ENCODE data around the gene NUAK1.

The NUAK1 gene

GRCh38 chr12:106062693-106063092 is 76.1 kb downstream of the NUAK1 start:
- no peak for DNase-seq (ENCODE audit: low spot score)

- no peak for DNase-seq (ENCODE audit: low spot score)
Measured at GRCh38 chr12:106058256-106059182, 80.2 kb downstream of the NUAK1 start.

- DNase-seq (ENCODE audit: low spot score): no peak
Measured at GRCh38 chr12:106054049-106054448, 84.7 kb downstream of the NUAK1 start.

- DNase-seq (ENCODE audit: low spot score): no peak
Measured at GRCh38 chr12:106051853-106052531, 86.8 kb downstream of the NUAK1 start.

- DNase-seq (ENCODE audit: low spot score): no peak
Measured at GRCh38 chr12:106049546-106049945, 89.2 kb downstream of the NUAK1 start.

- no peak for DNase-seq (ENCODE audit: low spot score)
Measured at GRCh38 chr12:106049105-106049504, 89.6 kb downstream of the NUAK1 start.

GRCh38 chr12:106048676-106049075 is 90.1 kb downstream of the NUAK1 start:
- DNase-seq (ENCODE audit: low spot score): no peak

- no peak for DNase-seq (ENCODE audit: low spot score)
Measured at GRCh38 chr12:106048016-106048415, 90.7 kb downstream of the NUAK1 start.

GRCh38 chr12:106046947-106047346 is 91.8 kb downstream of the NUAK1 start:
- no peak for DNase-seq (ENCODE audit: low spot score)

GRCh38 chr12:106046301-106046846 is 92.4 kb downstream of the NUAK1 start:
- no peak for DNase-seq (ENCODE audit: low spot score)

GRCh38 chr12:106045251-106045674 is 93.5 kb downstream of the NUAK1 start:
- no peak for DNase-seq (ENCODE audit: low spot score)

GRCh38 chr12:106044773-106045172 is 94.0 kb downstream of the NUAK1 start:
- no peak for DNase-seq (ENCODE audit: low spot score)

- DNase-seq (ENCODE audit: low spot score): no peak
Measured at GRCh38 chr12:106042037-106042436, 96.7 kb downstream of the NUAK1 start.

- no peak for DNase-seq (ENCODE audit: low spot score)
Measured at GRCh38 chr12:106040521-106040920, 98.2 kb downstream of the NUAK1 start.

- no peak for DNase-seq (ENCODE audit: low spot score)
Measured at GRCh38 chr12:106039646-106040404, 98.9 kb downstream of the NUAK1 start.

- no peak for DNase-seq (ENCODE audit: low spot score)
Measured at GRCh38 chr12:106039242-106039641, 99.5 kb downstream of the NUAK1 start.

GRCh38 chr12:106037524-106038298 is 101.0 kb downstream of the NUAK1 start:
- DNase-seq (ENCODE audit: low spot score): no peak

- DNase-seq (ENCODE audit: low spot score): no peak
Measured at GRCh38 chr12:106035421-106035820, 103.3 kb downstream of the NUAK1 start.

GRCh38 chr12:106034316-106034715 is 104.4 kb downstream of the NUAK1 start:
- DNase-seq (ENCODE audit: low spot score): no peak

- no peak for DNase-seq (ENCODE audit: low spot score)
Measured at GRCh38 chr12:106033161-106033675, 105.5 kb downstream of the NUAK1 start.

GRCh38 chr12:106032623-106032925 is 106.2 kb downstream of the NUAK1 start:
- no peak for DNase-seq (ENCODE audit: low spot score)

Measured in HuH-7 (cell line).